Activated T-cell treated with anti-CD3 and anti-CD28 coated beads for 48 hours (primary cell): ENCODE results near the gene TAF5L.
"Not testable (repeated sequence)": the region's sequence is repeated elsewhere in the genome, so short reads cannot be mapped to it uniquely, and the experiment has no call there.

Experiments
- DNase-seq: peaks from one replicate; pipeline ENCODE4 v3.0.0-alpha.2; 2020; ENCODE audit warnings: low read depth

Gene TAF5L

DNA sequence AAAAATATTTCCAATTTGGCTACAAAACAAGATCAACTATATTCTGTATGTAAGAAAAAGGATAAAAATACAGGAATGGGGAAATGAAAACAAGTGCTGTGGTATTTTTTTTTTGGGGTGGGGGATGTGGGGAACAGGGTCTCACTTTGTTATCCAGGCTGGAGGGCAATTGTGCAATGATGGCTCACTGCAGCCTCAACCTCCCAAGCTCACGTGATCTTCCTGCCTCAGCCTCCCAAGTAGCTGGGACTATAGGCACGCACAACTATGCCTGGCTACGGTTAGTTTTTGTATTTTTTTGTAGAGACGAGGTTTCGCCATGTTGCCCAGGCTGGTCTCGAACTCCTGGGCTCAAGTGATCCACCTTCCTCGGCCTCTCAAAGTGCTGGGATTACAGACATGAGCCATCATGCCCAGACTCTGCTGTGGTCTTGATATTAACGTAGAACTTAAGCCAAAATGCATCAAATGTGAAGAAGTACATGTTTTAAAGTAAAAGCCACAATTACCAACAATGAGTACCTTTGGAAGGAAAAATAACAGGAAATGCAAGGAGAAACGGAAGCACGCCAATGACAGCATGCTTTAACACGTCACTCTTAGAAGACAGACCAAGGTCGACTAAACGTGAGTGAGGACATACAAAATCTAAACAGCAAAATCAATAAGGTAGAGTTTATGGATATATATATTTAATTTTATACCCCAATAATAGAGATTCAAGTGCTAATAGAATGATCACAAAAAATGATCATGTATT is 58.6 kb downstream of the TAF5L start:
- no peak for DNase-seq

- no peak for DNase-seq
Observed at GRCh38 chr1:229563701-229564100, 62.2 kb downstream of the TAF5L start.

DNA sequence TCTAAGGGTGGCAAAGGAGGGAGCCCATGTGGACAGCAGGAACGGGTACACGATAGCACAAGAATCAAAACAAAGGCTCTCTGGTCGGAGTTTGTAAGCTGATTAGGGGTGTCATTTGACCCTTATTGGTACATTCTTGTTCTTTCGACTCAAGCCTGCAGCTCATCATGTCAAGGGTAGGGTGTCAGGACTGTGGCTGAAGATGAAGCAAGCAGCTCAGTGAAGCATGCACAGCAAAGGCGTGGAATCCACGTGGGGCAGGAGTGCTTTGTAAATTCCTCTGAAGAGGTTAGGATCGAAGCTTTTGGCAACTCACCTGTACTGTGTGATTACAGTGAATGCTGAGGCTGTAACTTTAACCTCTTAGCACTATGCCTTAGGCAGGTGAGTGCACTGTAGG is 62.7 kb downstream of the TAF5L start:
- DNase-seq: no peak

- DNase-seq: no peak
Observed at GRCh38 chr1:229562686-229563085, 63.2 kb downstream of the TAF5L start.

DNA sequence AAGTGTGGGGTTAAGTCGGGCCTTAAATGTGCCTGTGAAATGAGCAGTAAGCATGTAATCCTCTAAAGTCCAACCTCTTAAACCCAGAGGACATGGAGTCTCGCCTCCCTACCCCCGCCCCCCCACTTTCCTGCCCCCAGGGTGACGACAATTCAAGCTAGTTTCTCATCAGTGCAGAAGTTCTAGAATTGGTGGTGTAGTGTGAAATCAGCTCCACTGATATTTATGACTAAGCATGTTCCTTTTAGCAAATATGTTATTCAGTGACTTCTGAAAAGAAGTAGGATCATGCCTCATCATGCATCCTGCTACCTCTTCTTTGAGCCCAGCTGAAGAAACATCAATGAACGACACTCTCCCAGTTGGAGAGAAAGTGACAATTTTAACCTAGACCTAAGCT is 64.8 kb downstream of the TAF5L start:
- no peak for DNase-seq

DNA sequence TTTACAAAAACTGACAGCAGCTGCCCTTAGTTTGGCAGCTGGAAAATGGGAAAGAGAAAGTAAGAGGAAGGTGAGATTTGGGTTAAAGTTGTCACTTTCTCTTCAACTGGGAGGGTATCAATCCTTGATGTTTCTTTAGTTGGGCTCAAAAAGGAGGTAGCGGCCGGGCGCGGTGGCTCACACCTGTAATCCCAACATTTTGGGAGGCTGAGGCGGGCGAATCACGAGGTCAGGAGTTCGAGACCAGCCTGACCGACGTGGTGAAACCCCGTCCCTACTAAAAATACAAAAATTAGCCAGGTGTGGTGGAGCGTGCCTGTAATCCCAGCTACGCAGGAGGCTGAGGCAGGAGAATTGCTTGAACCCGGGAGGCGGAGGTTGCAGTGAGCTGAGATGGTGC is 65.8 kb downstream of the TAF5L start:
- not testable (repeated sequence) for DNase-seq

- peak; percentile 7 for DNase-seq
Observed at GRCh38 chr1:229559336-229559801, 66.6 kb downstream of the TAF5L start.

- peak; percentile 93 for DNase-seq
Observed at GRCh38 chr1:229558460-229559335, 67.2 kb downstream of the TAF5L start, which contains the start of gene ABCB10. TSS of gene ABCB10 (minus strand) at chr1:229558707. CDS start at chr1:229558652, 55 bp downstream.

DNA sequence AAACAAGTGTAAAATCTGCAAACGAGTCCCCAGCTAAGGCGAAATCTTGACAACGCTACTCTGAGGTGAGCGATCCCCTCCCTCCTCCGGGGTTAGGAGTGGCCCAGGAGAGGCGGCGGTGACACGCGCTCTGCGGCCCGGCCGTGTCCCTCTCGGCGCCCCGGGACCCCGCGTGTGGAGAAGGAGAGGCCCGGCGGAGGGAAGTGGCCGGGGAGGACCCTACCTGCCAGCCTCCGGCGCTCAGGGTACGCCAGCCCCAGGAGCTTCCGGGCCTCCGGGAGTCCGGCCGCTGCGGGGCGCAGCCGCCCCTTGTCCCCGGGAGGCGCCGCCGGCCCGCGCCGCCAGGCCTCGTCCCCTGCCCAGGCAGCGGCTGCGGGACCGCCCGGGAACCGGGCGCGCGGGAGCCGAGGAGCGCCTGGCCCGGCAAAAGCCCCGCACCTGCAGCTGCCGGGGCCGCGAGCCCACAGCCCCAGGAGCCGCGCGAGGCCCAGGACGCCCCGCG is 68.0 kb downstream of the TAF5L start:
- DNase-seq: peak; percentile 37

GRCh38 chr1:229557200-229557850 is 68.6 kb downstream of the TAF5L start:
- DNase-seq: no peak

DNA sequence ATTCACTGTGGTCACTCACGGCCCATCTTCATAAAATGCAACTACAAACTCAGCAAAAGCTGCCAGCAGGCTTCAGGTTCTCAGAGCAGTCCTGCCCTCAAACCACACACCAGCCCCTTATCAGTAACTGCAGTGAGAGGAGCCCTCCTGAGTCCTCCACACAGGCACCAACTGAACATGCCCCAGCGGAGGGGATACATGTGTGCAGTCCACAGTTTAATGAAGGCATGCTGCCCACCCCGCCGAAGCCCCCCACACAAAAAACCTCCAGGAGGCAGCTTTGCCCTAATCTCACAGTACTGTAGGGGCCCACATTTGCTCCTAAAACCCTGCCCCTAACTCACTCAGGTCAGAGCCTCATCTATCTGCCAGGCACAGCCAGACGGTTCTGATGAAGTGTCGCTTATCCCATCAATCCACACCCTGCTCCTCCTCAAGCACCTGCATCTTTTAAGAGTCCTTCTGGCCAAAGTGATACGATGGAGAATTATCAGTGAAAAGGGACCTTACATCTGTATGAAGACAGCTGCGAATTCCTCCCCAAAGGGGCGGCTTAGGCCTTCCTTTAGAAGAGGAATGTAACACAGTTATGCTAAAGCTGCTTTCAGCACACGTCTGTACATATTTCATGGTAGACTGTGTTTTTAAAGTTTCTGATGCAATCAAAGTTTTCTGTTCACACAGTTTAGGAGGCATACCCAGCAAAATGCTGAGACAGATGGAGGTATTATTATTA is 70.9 kb downstream of the TAF5L start:
- DNase-seq: no peak

DNA sequence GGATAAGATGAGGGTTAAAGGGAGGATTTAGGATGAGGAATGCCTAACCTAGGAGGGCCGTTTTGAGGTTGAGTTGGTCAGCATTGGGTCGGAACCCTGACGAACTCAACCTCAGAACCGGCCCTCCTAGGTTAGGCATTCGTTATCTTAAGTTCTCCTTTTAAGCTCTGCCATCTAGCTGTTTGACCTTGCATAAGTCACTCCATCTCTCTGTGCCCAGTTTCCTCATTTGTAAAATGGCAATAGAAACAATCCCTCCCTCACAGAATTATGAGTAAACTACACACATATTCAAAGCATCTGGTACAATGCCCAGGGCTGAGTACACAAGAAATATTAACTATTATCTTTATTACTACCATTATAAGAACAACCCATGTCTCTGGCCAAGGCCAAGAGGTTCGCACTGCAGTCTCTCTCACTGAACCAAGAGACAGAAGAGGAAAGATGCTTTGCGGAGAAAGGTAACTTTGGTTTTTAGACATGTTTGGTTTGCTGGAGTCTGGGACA is 72.2 kb downstream of the TAF5L start:
- no peak for DNase-seq

DNA sequence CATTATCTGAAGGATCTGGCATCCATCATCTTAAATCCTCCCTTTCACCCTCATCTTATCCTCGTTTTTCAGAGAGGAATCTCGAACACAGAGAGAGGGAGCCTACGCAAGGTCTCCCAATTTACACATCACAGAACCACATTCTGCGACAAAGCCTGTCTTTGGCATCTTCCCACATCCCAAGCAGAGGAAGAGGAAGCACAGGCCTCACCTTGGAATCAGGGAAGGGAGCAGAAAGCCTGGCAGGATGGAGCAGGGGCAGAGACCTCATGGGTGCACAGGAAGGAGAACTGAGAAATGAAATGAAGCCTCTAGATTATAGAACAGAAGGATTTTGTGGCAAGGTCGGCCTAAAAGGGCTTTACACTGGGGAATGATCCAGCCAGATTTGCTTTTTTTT is 73.2 kb downstream of the TAF5L start:
- no peak for DNase-seq

GRCh38 chr1:229550812-229551567 is 74.9 kb downstream of the TAF5L start:
- no peak for DNase-seq

- DNase-seq: no peak
Observed at GRCh38 chr1:229547542-229547941, 78.4 kb downstream of the TAF5L start.

DNA sequence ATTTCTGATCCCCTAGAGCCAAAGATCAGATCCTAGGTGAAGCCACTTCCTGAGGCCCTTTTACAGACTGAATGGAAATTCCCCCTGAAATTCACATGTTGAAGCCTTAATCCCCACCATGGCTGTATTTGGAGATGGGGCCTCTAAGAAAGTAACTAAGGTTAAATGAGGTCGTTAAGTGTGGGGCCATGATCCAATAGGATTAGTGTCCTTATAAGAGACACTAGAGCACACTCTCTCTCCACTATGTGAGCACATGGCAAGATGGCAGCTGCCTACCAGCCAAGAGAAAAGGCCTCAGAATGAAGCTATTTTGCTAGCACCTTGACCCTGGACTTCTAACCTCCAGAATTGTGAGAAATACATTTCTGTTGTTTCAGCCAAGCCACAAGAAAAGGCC is 81.3 kb downstream of the TAF5L start:
- no peak for DNase-seq
